Myometrial cell (primary cell): ENCODE measurements around the gene ENPP4. TPM values are rescaled to one million over a fixed set of nuclear protein-coding genes. Genes with fewer than 3 reads are reported as not detected.

Experiments used
- total RNA-seq: library from RNA; depleted of rRNA; stranded (reverse); fragments of >200 nt; gene quantifications from 2 replicates; pipeline ENCODE4 v1.2.3, GENCODE V29; 2015

The ENPP4 gene, protein sequence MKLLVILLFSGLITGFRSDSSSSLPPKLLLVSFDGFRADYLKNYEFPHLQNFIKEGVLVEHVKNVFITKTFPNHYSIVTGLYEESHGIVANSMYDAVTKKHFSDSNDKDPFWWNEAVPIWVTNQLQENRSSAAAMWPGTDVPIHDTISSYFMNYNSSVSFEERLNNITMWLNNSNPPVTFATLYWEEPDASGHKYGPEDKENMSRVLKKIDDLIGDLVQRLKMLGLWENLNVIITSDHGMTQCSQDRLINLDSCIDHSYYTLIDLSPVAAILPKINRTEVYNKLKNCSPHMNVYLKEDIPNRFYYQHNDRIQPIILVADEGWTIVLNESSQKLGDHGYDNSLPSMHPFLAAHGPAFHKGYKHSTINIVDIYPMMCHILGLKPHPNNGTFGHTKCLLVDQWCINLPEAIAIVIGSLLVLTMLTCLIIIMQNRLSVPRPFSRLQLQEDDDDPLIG
- under 0.01 TPM in 1 of 2 replicates, not detected in the other for total RNA-seq

DNA sequence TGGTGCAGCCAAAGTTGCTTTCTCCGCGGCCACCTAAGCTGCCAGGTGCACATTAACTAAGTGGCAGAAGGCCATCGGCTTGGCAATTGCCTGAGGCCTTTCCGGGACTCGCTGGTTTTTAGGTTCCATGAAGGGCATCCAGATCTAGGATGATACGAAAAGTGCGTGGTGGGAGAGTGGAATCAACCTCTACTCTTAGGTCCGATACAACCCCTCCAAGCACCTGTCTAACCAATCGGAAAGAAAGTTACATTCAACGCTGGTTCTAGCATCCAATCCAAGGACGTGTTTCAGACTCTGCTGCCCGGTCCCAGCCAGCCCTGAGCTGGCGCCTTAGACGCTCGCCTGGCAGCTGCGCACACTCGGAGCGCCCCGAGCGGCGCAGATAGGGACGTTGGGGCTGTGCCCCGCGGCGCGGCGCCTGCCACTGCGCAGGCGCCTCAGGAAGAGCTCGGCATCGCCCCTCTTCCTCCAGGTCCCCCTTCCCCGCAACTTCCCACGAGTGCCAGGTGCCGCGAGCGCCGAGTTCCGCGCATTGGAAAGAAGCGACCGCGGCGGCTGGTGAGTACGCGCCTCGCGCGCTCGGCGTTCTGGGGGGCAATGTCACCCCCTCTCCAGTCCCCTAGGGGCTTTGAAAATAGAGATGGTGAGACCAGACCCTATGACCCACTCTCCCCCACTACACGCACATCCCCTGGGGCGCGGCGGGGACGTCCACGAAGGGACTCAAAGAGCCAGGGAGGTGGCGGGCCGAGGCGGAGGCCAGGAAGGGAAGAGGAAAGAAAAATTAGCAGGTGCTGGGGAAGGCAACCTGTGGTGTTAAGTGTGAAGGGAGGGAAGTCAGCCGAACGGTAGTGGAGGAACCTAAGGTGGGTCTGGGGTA lies at the start of gene ENPP4:
TSS of gene ENPP4 (plus strand) at position 361 of the 883 bp plus-strand sequence. CDS start 9,595 bp downstream, outside the sequence.

DNA sequence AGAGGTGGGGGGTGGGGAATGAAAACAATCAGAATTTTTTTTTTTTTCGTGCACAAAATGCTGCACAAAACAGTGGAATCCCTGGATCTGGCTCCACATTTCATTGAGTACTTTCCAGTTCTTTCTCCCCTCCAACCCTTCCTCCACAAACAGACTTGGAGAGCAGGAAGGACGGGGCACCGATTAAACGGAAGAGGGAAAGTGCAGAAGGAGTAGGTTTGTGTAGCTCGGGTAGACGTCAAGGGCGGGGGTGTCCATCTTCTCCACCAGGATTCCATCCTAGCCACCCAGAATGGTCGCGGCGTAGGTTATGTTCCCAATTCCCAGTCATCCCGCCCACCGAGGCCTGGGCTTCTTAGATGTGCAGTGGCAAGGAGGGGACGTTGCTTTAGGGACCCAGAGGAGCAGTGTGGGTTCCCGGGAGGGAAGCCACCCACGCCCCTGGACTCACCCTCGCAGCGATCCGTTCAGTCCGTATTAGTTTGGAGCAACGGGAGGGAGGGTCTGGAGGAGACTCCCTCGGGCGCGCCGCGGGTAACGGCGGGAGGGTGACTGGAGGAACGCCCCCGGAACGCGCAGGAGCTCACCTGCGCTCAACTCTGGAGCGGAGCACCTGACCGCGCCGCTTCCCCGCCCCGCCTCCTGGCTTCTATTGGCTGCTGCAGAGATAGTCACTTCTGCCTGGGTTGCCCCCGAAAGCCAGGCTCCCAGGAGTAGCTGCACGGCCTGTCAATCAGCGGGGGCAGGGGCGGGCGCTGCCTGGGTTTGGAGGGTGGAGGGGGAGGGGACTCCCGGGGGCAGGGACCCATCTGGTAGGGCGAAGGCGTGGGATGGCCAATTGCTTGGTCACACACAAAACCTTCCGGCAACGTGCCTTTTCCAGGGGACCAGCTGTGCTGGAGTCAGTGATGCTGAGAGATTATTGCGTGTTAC lies 40.8 kb downstream of the ENPP4 start, which contains the start of gene ENPP5:
TSS of gene ENPP5 (minus strand) at position 624 of the 933 bp plus-strand sequence. CDS start 2,718 bp downstream, outside the sequence.

Other genes starting within 250 kb of the ENPP4 start
- not detected in 2 replicates for gene CLIC5, start 114.1 kb upstream of the ENPP4 start, total RNA-seq
- not detected in 2 replicates for gene ENPP5, start 41.0 kb downstream of the ENPP4 start, total RNA-seq